ENCODE results near the gene GFRA1. TPM values are rescaled to one million over a fixed set of nuclear protein-coding genes. Genes with fewer than 3 reads are reported as not detected.

Gene GFRA1
- total and polyA plus RNA-seq, 2 of the 4 experiments (the other 2 are of a cell fraction): 9.1 to 9.3 TPM

DNA sequence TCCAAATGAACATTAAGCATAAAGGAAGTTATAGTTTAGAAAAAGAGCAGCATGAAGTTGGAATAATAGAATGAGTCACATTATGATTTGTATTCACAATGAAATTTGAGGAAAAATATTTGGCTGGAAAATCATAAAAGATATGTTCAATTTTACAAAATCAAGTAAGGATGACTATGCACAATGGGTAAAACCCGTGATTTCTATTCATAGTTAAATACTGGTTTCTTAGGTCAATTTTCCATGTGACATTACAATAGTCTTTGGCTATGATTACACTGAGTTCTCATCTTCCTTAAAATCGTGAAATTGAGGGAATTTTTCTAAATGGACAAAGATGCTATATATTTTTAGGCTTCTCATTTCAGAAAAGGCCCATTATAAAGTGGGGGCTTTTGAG lies 33.8 kb upstream of the GFRA1 start:
- H3K9ac ChIP-seq (ENCODE audit: low read depth, low read length): no peak overlapping the region
- no peaks in the 10 kb centered on the region for H4K20me1 ChIP-seq (ENCODE audit: insufficient read depth, low read length)
- no peak overlapping the region for H2BK15ac ChIP-seq (ENCODE audit: low read depth, low read length)
- TF ChIP-seq FOS (IDR thresholded peaks at IDR 0.05; ENCODE audit: low read depth, low read length): no peak
- TF ChIP-seq SMC3 (IDR thresholded peaks at IDR 0.05; ENCODE audit: low read depth, low read length): no peak
- no peak for TF ChIP-seq CHD1 (IDR thresholded peaks at IDR 0.05; ENCODE audit: low read depth, low read length)
- no peak for TF ChIP-seq MAZ (IDR thresholded peaks at IDR 0.05; ENCODE audit: borderline replicate concordance, low read depth, low read length)
- TF ChIP-seq POLR2A (IDR thresholded peaks at IDR 0.05; ENCODE audit: low read depth, low read length): no peak
- TF ChIP-seq, protein P1, sequence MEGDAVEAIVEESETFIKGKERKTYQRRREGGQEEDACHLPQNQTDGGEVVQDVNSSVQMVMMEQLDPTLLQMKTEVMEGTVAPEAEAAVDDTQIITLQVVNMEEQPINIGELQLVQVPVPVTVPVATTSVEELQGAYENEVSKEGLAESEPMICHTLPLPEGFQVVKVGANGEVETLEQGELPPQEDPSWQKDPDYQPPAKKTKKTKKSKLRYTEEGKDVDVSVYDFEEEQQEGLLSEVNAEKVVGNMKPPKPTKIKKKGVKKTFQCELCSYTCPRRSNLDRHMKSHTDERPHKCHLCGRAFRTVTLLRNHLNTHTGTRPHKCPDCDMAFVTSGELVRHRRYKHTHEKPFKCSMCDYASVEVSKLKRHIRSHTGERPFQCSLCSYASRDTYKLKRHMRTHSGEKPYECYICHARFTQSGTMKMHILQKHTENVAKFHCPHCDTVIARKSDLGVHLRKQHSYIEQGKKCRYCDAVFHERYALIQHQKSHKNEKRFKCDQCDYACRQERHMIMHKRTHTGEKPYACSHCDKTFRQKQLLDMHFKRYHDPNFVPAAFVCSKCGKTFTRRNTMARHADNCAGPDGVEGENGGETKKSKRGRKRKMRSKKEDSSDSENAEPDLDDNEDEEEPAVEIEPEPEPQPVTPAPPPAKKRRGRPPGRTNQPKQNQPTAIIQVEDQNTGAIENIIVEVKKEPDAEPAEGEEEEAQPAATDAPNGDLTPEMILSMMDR (conservative IDR thresholded peaks at IDR 0.05; ENCODE audit: low read depth, low read length): no peak
- TF ChIP-seq, protein P2, sequence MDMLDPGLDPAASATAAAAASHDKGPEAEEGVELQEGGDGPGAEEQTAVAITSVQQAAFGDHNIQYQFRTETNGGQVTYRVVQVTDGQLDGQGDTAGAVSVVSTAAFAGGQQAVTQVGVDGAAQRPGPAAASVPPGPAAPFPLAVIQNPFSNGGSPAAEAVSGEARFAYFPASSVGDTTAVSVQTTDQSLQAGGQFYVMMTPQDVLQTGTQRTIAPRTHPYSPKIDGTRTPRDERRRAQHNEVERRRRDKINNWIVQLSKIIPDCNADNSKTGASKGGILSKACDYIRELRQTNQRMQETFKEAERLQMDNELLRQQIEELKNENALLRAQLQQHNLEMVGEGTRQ (IDR thresholded peaks at IDR 0.05; ENCODE audit: low read depth, low read length): no peak
- TF ChIP-seq CEBPB (IDR thresholded peaks at IDR 0.05; ENCODE audit: low read depth, low read length): no peak
- TF ChIP-seq MXI1 (IDR thresholded peaks at IDR 0.05; ENCODE audit: borderline replicate concordance, low read depth, low read length): no peak
- TF ChIP-seq BHLHE40 (IDR thresholded peaks at IDR 0.05; ENCODE audit: low read depth, low read length): no peak
- TF ChIP-seq, protein P3, sequence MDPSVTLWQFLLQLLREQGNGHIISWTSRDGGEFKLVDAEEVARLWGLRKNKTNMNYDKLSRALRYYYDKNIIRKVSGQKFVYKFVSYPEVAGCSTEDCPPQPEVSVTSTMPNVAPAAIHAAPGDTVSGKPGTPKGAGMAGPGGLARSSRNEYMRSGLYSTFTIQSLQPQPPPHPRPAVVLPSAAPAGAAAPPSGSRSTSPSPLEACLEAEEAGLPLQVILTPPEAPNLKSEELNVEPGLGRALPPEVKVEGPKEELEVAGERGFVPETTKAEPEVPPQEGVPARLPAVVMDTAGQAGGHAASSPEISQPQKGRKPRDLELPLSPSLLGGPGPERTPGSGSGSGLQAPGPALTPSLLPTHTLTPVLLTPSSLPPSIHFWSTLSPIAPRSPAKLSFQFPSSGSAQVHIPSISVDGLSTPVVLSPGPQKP (IDR thresholded peaks at IDR 0.05; ENCODE audit: borderline replicate concordance, low read depth, low read length): no peak
- TF ChIP-seq RAD21 (IDR thresholded peaks at IDR 0.05; ENCODE audit: low read length): no peak
- TF ChIP-seq RFX5 (IDR thresholded peaks at IDR 0.05; ENCODE audit: low read depth, low read length): no peak
- TF ChIP-seq MAFK (IDR thresholded peaks at IDR 0.05; ENCODE audit: low read depth, low read length): no peak
- H3K4me1 ChIP-seq (ENCODE audit: control insufficient read depth, insufficient read depth, low read length): no peaks in the 10 kb centered on the region
- no peaks in the 10 kb centered on the region for H3K36me3 ChIP-seq (ENCODE audit: control insufficient read depth, insufficient read depth, low read length)
- no peak overlapping the region for H3K23ac ChIP-seq (ENCODE audit: low read depth, low read length)
- H3K27me3 ChIP-seq (ENCODE audit: control insufficient read depth, insufficient read depth, low read length): no peaks in the 10 kb centered on the region
- no peak overlapping the region for H3K4me3 ChIP-seq (ENCODE audit: insufficient read depth, low read depth, low read length)
- DNase-seq: no peak
- H4K5ac ChIP-seq (ENCODE audit: low read depth, low read length): no peak overlapping the region
- in situ Hi-C loops (cut with MboI; ENCODE audit: low sequenced_read_pairs): no loop called here
- dilution Hi-C loops (cut with HindIII; ENCODE audit: low sequenced_read_pairs, unreplicated experiment): no loop called here
- H4K91ac ChIP-seq (ENCODE audit: insufficient read depth, low read depth, low read length): no peak overlapping the region
- no peak overlapping the region for H2AK9ac ChIP-seq (replicated peaks; ENCODE audit: low read depth, low read length, poor library complexity)
- no peak overlapping the region for H2AK5ac ChIP-seq (ENCODE audit: low read depth, low read length)
- H4K8ac ChIP-seq (ENCODE audit: low read depth in 2 of 2, low read length in 2 of 2): no peak overlapping the region
- H2AFZ ChIP-seq (replicated peaks; ENCODE audit: low read length, poor library complexity): no peak overlapping the region
- ATAC-seq (ENCODE audit: low read depth): no peak
- H3K79me1 ChIP-seq (ENCODE audit: low read depth in 1 of 2, low read length in 2 of 2): no peaks in the 10 kb centered on the region
- BruUV-seq (replicated peaks): no TSS peak
- no peak overlapping the region for H3K18ac ChIP-seq (ENCODE audit: low read depth, low read length)
- ChIA-PET CTCF (no interaction called here), POLR2A (ENCODE audit: unreplicated experiment) (no interaction called here)
- H2BK120ac ChIP-seq (ENCODE audit: low read depth, low read length): no peak overlapping the region
- no CpG with 5 or more reads among the region's 2 CpGs for WGBS, 2 experiments (ENCODE audit: extremely low coverage in 2 of 2, insufficient read length in 1 of 2)
- intact Hi-C loops (cut with micrococcal nuclease): no loop called here
- no peak overlapping the region for H3K14ac ChIP-seq (replicated peaks; ENCODE audit: low read depth, low read length)
- no peak overlapping the region for H2BK5ac ChIP-seq (ENCODE audit: low read depth, low read length, poor library complexity, severe bottlenecking)
- no peak overlapping the region for H3K4ac ChIP-seq (ENCODE audit: low read depth, low read length)
- no peaks in the 10 kb centered on the region for H3K9me3 ChIP-seq (ENCODE audit: control insufficient read depth, insufficient read depth, low read length)
- H3K27ac ChIP-seq (ENCODE audit: insufficient read depth, low read length): no peak overlapping the region
- H3K4me2 ChIP-seq (ENCODE audit: low read depth, low read length): no peak overlapping the region
- no peak overlapping the region for H2BK20ac ChIP-seq (ENCODE audit: low read depth, low read length)
- no peak overlapping the region for H3K56ac ChIP-seq (ENCODE audit: extremely low read depth, insufficient read depth, low read length)
- H3K9me1 ChIP-seq (ENCODE audit: insufficient read depth, low read length): no peaks in the 10 kb centered on the region
